Fibroblast of the aortic adventitia (primary cell): ENCODE measurements around the gene KCNB1. TPM values are rescaled to one million over a fixed set of nuclear protein-coding genes. Genes with fewer than 3 reads are reported as not detected.

Experiments used
- DNase-seq: peaks from one replicate; pipeline ENCODE4 v3.0.0-alpha.2; 2010; ENCODE audit warnings: low read depth
- H3K4me3 ChIP-seq: 2 replicates; pipeline ENCODE4 v1.5.1; 2011; ENCODE audit warnings: low read depth, mild to moderate bottlenecking, control low read depth, low read length, moderate library complexity
- total RNA-seq: library from RNA; depleted of rRNA; stranded (reverse); fragments of >200 nt; gene quantifications from 2 replicates; pipeline ENCODE4 v1.2.3, GENCODE V29; 2012; ENCODE audit warnings: low replicate concordance
- TF ChIP-seq, protein P1 (sequence below): IDR thresholded peaks from 2 replicates; pipeline ENCODE4 v1.5.1; 2011; ENCODE audit warnings: mild to moderate bottlenecking, low read length, control low read depth, inconsistent platforms; ENCODE audit not compliant: insufficient read depth

Gene KCNB1
- total RNA-seq, 1 donor, result 0.27 TPM

DNA sequence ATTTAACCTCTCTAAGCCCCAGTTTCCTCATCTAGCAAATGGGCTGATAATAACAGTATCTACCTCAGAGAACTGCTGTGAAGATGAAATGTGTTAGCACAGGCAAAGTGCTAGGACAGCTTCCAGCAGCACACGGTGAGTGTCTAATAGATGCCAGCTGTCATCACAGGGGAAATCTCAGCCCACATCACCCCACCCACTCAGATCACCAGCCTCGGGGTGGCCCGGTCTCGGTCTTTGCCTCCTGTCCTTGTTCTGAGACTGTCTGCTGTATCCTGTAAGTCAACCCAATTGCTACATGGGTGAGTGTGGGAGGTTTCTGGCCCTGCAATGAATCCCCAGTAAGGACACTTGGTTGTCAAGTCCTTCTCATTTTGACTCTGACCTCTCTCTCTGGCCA lies 105.1 kb downstream of the KCNB1 start:
- DNase-seq, result no peak
- TF ChIP-seq, protein P1, sequence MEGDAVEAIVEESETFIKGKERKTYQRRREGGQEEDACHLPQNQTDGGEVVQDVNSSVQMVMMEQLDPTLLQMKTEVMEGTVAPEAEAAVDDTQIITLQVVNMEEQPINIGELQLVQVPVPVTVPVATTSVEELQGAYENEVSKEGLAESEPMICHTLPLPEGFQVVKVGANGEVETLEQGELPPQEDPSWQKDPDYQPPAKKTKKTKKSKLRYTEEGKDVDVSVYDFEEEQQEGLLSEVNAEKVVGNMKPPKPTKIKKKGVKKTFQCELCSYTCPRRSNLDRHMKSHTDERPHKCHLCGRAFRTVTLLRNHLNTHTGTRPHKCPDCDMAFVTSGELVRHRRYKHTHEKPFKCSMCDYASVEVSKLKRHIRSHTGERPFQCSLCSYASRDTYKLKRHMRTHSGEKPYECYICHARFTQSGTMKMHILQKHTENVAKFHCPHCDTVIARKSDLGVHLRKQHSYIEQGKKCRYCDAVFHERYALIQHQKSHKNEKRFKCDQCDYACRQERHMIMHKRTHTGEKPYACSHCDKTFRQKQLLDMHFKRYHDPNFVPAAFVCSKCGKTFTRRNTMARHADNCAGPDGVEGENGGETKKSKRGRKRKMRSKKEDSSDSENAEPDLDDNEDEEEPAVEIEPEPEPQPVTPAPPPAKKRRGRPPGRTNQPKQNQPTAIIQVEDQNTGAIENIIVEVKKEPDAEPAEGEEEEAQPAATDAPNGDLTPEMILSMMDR, result no peak
- H3K4me3 ChIP-seq, result no peak overlapping the region

DNA sequence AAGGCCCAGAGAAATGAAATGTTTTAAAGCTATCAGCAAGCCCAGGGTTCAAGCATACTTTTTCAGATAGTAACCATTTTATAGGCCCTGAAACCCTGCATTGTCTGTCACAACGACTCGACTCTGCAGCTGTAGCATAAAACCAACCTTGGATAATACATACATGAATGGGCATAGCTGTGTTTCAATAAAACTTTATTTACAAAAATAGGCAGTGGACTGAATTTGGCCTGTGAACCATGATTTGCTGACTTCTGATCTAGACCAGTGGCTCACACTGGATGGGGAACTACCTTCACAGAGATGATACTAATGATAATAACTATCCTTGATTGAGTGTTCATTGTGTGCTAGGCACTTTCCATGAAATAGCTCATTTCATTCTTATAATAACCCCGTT lies 107.3 kb downstream of the KCNB1 start:
- TF ChIP-seq, protein P1, result no peak
- DNase-seq, result no peak
- no peak overlapping the region for H3K4me3 ChIP-seq

DNA sequence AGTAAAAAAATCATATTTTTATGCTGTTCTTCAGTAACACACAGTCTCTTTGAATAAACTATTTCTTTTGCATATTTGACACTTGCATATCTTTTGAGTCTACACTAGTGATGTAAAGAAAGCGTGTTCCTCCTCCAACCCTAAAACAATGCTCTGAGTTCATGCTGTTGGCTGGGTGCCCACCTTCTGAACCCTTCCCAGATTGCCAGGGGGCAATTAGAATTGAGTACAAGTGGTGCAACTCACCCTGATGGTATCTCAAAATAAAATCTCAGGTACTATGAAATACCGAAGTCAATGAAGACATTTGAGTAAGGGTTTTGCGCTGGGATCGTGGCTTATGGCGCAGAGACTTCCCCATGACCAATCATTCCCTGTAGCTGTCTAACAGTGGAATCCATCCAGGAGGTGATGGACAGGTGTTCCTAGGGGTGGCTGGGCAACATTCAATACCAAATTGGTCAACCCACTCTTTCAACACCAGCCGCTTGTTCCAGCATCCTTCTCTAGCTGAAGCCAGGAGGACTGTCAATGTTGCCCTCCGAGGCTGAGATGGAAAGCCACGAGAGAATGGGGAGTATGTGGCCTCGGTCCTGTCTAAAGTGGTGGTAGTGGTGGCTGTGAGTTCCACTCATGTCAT lies 110.3 kb downstream of the KCNB1 start:
- TF ChIP-seq, protein P1, result no peak

DNA sequence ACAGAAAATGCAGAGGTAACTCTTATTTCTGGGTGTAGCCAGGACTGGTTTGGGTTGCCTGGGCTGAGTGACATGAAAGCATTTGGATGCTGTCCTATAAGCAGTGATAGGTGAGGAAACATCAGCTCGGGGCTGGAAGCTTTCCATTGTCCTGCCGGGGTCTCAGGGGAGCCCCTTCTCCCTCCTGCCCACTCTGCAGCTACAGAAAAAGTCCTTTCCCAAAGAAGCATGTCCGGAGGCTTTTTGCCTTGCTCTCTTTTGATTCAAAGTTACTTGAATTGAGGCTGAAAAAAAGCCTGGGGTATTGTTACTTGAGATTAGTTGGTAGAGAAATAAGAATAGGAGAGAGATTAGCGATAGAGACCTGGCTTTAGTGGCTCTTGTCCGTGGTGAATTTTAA lies 113.9 kb downstream of the KCNB1 start:
- TF ChIP-seq, protein P1, result no peak
- no peak overlapping the region for H3K4me3 ChIP-seq
- no peak for DNase-seq

More for the DNA sequence above, 110.3 kb downstream of the KCNB1 start:
- no peak for DNase-seq
- no peak overlapping the region for H3K4me3 ChIP-seq

DNA sequence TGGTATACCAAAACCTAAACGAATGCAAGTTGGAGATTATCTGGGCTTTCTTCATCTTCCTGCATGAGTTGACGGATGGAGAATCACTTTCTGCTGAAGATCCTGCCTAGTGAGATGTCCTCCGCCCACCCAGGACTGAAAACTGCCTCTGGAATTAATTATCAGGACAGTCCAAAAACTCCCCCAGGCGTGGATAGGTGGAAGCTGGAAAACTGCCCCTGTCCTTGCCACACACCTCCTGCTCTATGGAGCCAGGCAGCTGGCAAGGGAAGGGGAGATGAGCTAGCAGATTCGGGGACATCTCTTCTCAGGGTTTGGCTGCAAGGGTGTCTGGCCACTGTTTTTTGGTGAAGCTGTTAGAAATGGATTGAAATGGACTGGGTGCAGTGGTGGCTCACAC lies 115.4 kb downstream of the KCNB1 start:
- DNase-seq, result no peak
- no peak overlapping the region for H3K4me3 ChIP-seq
- TF ChIP-seq, protein P1, result no peak

DNA sequence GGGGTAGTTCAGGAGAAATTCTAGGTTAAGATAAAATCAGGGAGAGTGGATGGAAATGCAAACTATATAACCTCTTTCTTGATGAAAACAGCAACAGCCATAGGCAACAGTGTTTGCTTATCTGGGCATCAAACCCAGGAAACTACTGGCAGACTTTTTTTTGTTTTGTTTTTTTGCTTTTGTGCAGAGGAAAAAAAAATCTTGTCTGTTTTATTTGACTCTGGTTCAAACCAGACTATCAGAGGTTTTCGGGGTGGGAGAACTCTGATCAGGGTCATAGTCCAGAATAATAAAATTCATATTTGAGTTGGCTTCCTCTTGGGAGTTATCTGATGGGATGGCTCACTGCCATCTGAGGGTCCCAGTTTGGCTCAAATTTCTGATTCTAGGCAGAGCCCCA lies 115.8 kb downstream of the KCNB1 start:
- TF ChIP-seq, protein P1, result no peak
- no peak overlapping the region for H3K4me3 ChIP-seq
- DNase-seq, result no peak
